ENCODE measurements around the gene GOLGA7B.

GRCh38 chr10:97849103-97849686, 448 bp upstream of the GOLGA7B start:
- no peak for TF ChIP-seq POLR2A (IDR thresholded peaks at IDR 0.05)
- TF ChIP-seq EP300 (IDR thresholded peaks at IDR 0.05): no peak
- TF ChIP-seq POLR2AphosphoS5 (IDR thresholded peaks at IDR 0.05): no peak
- no peak for TF ChIP-seq CTCF (IDR thresholded peaks at IDR 0.05)

Measured in upper lobe of left lung (tissue), 4 donors.